ENCODE measurements around the gene MRTFB. TPM values are rescaled to one million over a fixed set of nuclear protein-coding genes. Genes with fewer than 3 reads are reported as not detected.

The MRTFB gene
- total and polyA plus RNA-seq, 4 donors, result 6.2 to 108 (median 34.3) TPM

GRCh38 chr16:14240964-14241363 lies 169.8 kb downstream of the MRTFB start:
- 70 to 72% methylated on average over 7 of the region's 7 CpGs for WGBS, 2 donors
- H3K27ac ChIP-seq (ENCODE audit: low read depth in 1 of 2, low read length in 2 of 2), result peak overlapping the region in 1 of 2 donors; percentile 12

GRCh38 chr16:14241631-14242030 lies 170.5 kb downstream of the MRTFB start:
- ATAC-seq (ENCODE audit: low FRiP score), result no peak
- peaks cover 0 to 3% of the 10 kb centered on the region in 2 donors for H3K4me1 ChIP-seq (ENCODE audit: control insufficient read depth in 1 of 2, insufficient read depth in 2 of 2, low read length in 2 of 2)
- H3K27ac ChIP-seq (ENCODE audit: low read depth in 1 of 2, low read length in 2 of 2), result no peak overlapping the region
- H3K4me3 ChIP-seq (ENCODE audit: low read length in 2 of 2), result no peak overlapping the region
- H3K36me3 ChIP-seq (ENCODE audit: control insufficient read depth in 1 of 2, insufficient read depth in 2 of 2, low read length in 1 of 2), result peaks cover 0 to 3% of the 10 kb centered on the region in 2 donors
- DNase-seq, result no peak
- no peaks in the 10 kb centered on the region for H3K27me3 ChIP-seq (ENCODE audit: control insufficient read depth in 1 of 2, insufficient read depth in 2 of 2, low read length in 1 of 2)
- intact Hi-C loops (cut with DNase I), result loop anchor here in 1 of 2 donors (5.0 kb wide), 1 partner anchor 319 kb away; the partner anchor contains the start of gene ERCC4
- H3K9me3 ChIP-seq (ENCODE audit: control insufficient read depth, low read length), result no peaks in the 10 kb centered on the region
- WGBS, 2 donors, result 43 to 58% methylated on average over 3 of the region's 3 CpGs

More at GRCh38 chr16:14240964-14241363, 169.8 kb downstream of the MRTFB start:
- Histone ChIP-seq H3K4me3 (ENCODE audit: low read length in 2 of 2) (no peak overlapping the region), H3K9me3 (ENCODE audit: control insufficient read depth, low read length) (no peaks in the 10 kb centered on the region), H3K27me3 (ENCODE audit: control insufficient read depth in 1 of 2, insufficient read depth in 2 of 2, low read length in 1 of 2) (no peaks in the 10 kb centered on the region), H3K36me3 (ENCODE audit: control insufficient read depth in 1 of 2, insufficient read depth in 2 of 2, low read length in 1 of 2) (no peaks in the 10 kb centered on the region), H3K4me1 (ENCODE audit: control insufficient read depth in 1 of 2, insufficient read depth in 2 of 2, low read length in 2 of 2) (peaks cover 0 to 3% of the 10 kb centered on the region in 2 donors)
- ATAC-seq (ENCODE audit: low FRiP score) (no peak), DNase-seq (no peak)
- intact Hi-C loops (cut with DNase I), result loop anchor here in 1 of 2 donors (5.0 kb wide), 1 partner anchor 319 kb away; the partner anchor contains the start of gene ERCC4

GRCh38 chr16:14242769-14243168 lies 171.7 kb downstream of the MRTFB start:
- ATAC-seq (ENCODE audit: low FRiP score) (no peak), DNase-seq (no peak)
- Histone ChIP-seq H3K27me3 (ENCODE audit: control insufficient read depth in 1 of 2, insufficient read depth in 2 of 2, low read length in 1 of 2) (no peaks in the 10 kb centered on the region), H3K27ac (ENCODE audit: low read depth in 1 of 2, low read length in 2 of 2) (no peak overlapping the region), H3K9me3 (ENCODE audit: control insufficient read depth, low read length) (no peaks in the 10 kb centered on the region), H3K4me1 (ENCODE audit: control insufficient read depth in 1 of 2, insufficient read depth in 2 of 2, low read length in 2 of 2) (peaks cover 0 to 3% of the 10 kb centered on the region in 2 donors), H3K36me3 (ENCODE audit: control insufficient read depth in 1 of 2, insufficient read depth in 2 of 2, low read length in 1 of 2) (peaks cover 5 to 11% of the 10 kb centered on the region in 2 donors), H3K4me3 (ENCODE audit: low read length in 2 of 2) (no peak overlapping the region)
- WGBS, 2 donors, result 93% methylated on average over 3 of the region's 3 CpGs
- intact Hi-C loops (cut with DNase I), result loop anchor here in 1 of 2 donors (5.0 kb wide), 1 partner anchor 320 kb away; the partner anchor contains the start of gene ERCC4

GRCh38 chr16:14244196-14245010 lies 173.3 kb downstream of the MRTFB start:
- H3K4me1 ChIP-seq (ENCODE audit: control insufficient read depth in 1 of 2, insufficient read depth in 2 of 2, low read length in 2 of 2), result peaks cover 0 to 3% of the 10 kb centered on the region in 2 donors
- H3K36me3 ChIP-seq (ENCODE audit: control insufficient read depth in 1 of 2, insufficient read depth in 2 of 2, low read length in 1 of 2), result peaks cover 7 to 11% of the 10 kb centered on the region in 2 donors
- no peaks in the 10 kb centered on the region for H3K27me3 ChIP-seq (ENCODE audit: control insufficient read depth in 1 of 2, insufficient read depth in 2 of 2, low read length in 1 of 2)
- ATAC-seq (ENCODE audit: low FRiP score) (no peak), DNase-seq (no peak)
- 90 to 95% methylated on average over 4 of the region's 4 CpGs for WGBS, 2 donors
- no peaks in the 10 kb centered on the region for H3K9me3 ChIP-seq (ENCODE audit: control insufficient read depth, low read length)
- H3K4me3 ChIP-seq (ENCODE audit: low read length in 2 of 2), result no peak overlapping the region
- intact Hi-C loops (cut with DNase I), result loop anchor here (5.0 kb wide), 2 partner anchors 322 to 353 kb away; partner anchors contain the start of gene ERCC4 (in 2 of the 2)
- H3K27ac ChIP-seq (ENCODE audit: low read depth in 1 of 2, low read length in 2 of 2), result no peak overlapping the region

- H3K27ac ChIP-seq (ENCODE audit: low read depth in 1 of 2, low read length in 2 of 2), result no peak overlapping the region
- WGBS, 2 donors, result 72 to 78% methylated on average over 5 of the region's 5 CpGs
- H3K4me3 ChIP-seq (ENCODE audit: low read length in 2 of 2), result no peak overlapping the region
- H3K9me3 ChIP-seq (ENCODE audit: control insufficient read depth, low read length), result no peaks in the 10 kb centered on the region
- ATAC-seq (ENCODE audit: low FRiP score) (no peak), DNase-seq (no peak)
- intact Hi-C loops (cut with DNase I), result loop anchor here (1.0 to 5.0 kb wide), 4 partner anchors 280 to 349 kb away; partner anchors contain the start of gene ERCC4 (in 1 of the 2)
- no peaks in the 10 kb centered on the region for H3K4me1 ChIP-seq (ENCODE audit: control insufficient read depth in 1 of 2, insufficient read depth in 2 of 2, low read length in 2 of 2)
- no peaks in the 10 kb centered on the region for H3K27me3 ChIP-seq (ENCODE audit: control insufficient read depth in 1 of 2, insufficient read depth in 2 of 2, low read length in 1 of 2)
- peaks cover 10 to 21% of the 10 kb centered on the region in 2 donors for H3K36me3 ChIP-seq (ENCODE audit: control insufficient read depth in 1 of 2, insufficient read depth in 2 of 2, low read length in 1 of 2)
Observed at GRCh38 chr16:14248791-14249190, 177.7 kb downstream of the MRTFB start.

GRCh38 chr16:14249291-14250032 lies 178.3 kb downstream of the MRTFB start:
- intact Hi-C loops (cut with DNase I), result loop anchor here (1.0 to 5.0 kb wide), 5 partner anchors 38 to 348 kb away; partner anchors contain the start of gene ERCC4 (in 1 of the 2)
- H3K4me3 ChIP-seq (ENCODE audit: low read length in 2 of 2), result no peak overlapping the region
- peak; percentile 71 for ATAC-seq (ENCODE audit: low FRiP score)
- no peak for DNase-seq
- 55 to 62% methylated on average over 7 of the region's 7 CpGs for WGBS, 2 donors
- H3K27me3 ChIP-seq (ENCODE audit: control insufficient read depth in 1 of 2, insufficient read depth in 2 of 2, low read length in 1 of 2), result no peaks in the 10 kb centered on the region
- H3K9me3 ChIP-seq (ENCODE audit: control insufficient read depth, low read length), result no peaks in the 10 kb centered on the region
- H3K36me3 ChIP-seq (ENCODE audit: control insufficient read depth in 1 of 2, insufficient read depth in 2 of 2, low read length in 1 of 2), result peaks cover 10 to 24% of the 10 kb centered on the region in 2 donors
- no peak overlapping the region for H3K27ac ChIP-seq (ENCODE audit: low read depth in 1 of 2, low read length in 2 of 2)
- H3K4me1 ChIP-seq (ENCODE audit: control insufficient read depth in 1 of 2, insufficient read depth in 2 of 2, low read length in 2 of 2), result no peaks in the 10 kb centered on the region

- Histone ChIP-seq H3K27ac (ENCODE audit: low read depth in 1 of 2, low read length in 2 of 2) (no peak overlapping the region), H3K27me3 (ENCODE audit: control insufficient read depth in 1 of 2, insufficient read depth in 2 of 2, low read length in 1 of 2) (no peaks in the 10 kb centered on the region), H3K4me3 (ENCODE audit: low read length in 2 of 2) (no peak overlapping the region), H3K4me1 (ENCODE audit: control insufficient read depth in 1 of 2, insufficient read depth in 2 of 2, low read length in 2 of 2) (no peaks in the 10 kb centered on the region), H3K9me3 (ENCODE audit: control insufficient read depth, low read length) (no peaks in the 10 kb centered on the region), H3K36me3 (ENCODE audit: control insufficient read depth in 1 of 2, insufficient read depth in 2 of 2, low read length in 1 of 2) (peaks cover 10 to 23% of the 10 kb centered on the region in 2 donors)
- intact Hi-C loops (cut with DNase I), result loop anchor here in 1 of 2 donors (5.0 kb wide), 1 partner anchor 36 kb away; no protein-coding TSS in a partner anchor
- 91 to 95% methylated on average over 2 of the region's 2 CpGs for WGBS, 2 donors
- DNase-seq (no peak), ATAC-seq (ENCODE audit: low FRiP score) (no peak)
Observed at GRCh38 chr16:14251419-14251818, 180.3 kb downstream of the MRTFB start.

- Histone ChIP-seq H3K4me1 (ENCODE audit: control insufficient read depth in 1 of 2, insufficient read depth in 2 of 2, low read length in 2 of 2) (no peaks in the 10 kb centered on the region), H3K9me3 (ENCODE audit: control insufficient read depth, low read length) (no peaks in the 10 kb centered on the region), H3K27ac (ENCODE audit: low read depth in 1 of 2, low read length in 2 of 2) (no peak overlapping the region), H3K36me3 (ENCODE audit: control insufficient read depth in 1 of 2, insufficient read depth in 2 of 2, low read length in 1 of 2) (peaks cover 5 to 13% of the 10 kb centered on the region in 2 donors), H3K27me3 (ENCODE audit: control insufficient read depth in 1 of 2, insufficient read depth in 2 of 2, low read length in 1 of 2) (no peaks in the 10 kb centered on the region), H3K4me3 (ENCODE audit: low read length in 2 of 2) (no peak overlapping the region)
- intact Hi-C loops (cut with DNase I), result loop anchor here in 1 of 2 donors (5.0 kb wide), 1 partner anchor 34 kb away; no protein-coding TSS in a partner anchor
- DNase-seq (no peak), ATAC-seq (ENCODE audit: low FRiP score) (no peak)
Observed at GRCh38 chr16:14252860-14253259, 181.7 kb downstream of the MRTFB start.

Data from aorta (tissue), 5 donors.